Measurements from ENCODE around the gene SPECC1. TPM values are rescaled to one million over a fixed set of nuclear protein-coding genes. Genes with fewer than 3 reads are reported as not detected.

SPECC1 gene
- total RNA-seq, 1 donor from 2014 or later = 38.0 TPM

DNA sequence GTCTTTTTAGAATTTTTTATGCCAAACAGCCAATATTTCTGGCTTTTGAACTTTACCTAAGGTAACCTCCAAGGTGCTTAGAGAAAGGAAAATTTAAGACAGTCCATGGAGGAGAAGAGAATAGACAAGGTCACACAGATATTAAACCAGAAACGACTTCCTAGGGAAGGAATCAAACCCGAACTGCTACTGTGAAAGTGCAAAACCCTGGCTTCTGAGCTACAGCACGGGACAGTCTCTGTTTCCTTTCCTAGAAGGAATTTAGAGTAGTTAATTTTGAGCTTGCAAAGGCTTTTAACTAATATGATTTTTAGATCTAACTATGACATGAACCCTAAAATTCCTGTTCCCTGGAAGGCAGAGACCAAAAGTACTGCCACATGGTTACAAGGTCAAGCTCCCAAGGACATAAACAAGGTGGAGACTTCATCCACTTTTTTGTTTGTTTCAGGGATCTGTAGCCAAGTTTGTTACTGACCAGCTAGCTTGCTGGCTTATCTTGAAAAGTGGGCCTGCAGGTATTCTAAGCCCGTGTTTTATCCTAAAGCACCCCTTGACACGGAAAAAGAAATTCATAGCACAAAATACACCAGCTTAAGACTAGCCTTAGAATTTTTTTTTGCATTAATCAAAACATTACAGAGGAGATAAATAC, 188.2 kb downstream of the SPECC1 start:
- Mint-ChIP-seq H3K36me3 (peaks cover 7% of the 10 kb centered on the region), H3K27me3 (no peaks in the 10 kb centered on the region), H3K4me1 (ENCODE audit: unreplicated experiment) (no peaks in the 10 kb centered on the region), H3K9me3 (peaks cover 5% of the 10 kb centered on the region), H3K27ac (no peak overlapping the region), H3K4me3 (no peak overlapping the region)
- DNase-seq (ENCODE audit: extremely low spot score, unreplicated experiment) = no peak
- TF ChIP-seq, protein P1, sequence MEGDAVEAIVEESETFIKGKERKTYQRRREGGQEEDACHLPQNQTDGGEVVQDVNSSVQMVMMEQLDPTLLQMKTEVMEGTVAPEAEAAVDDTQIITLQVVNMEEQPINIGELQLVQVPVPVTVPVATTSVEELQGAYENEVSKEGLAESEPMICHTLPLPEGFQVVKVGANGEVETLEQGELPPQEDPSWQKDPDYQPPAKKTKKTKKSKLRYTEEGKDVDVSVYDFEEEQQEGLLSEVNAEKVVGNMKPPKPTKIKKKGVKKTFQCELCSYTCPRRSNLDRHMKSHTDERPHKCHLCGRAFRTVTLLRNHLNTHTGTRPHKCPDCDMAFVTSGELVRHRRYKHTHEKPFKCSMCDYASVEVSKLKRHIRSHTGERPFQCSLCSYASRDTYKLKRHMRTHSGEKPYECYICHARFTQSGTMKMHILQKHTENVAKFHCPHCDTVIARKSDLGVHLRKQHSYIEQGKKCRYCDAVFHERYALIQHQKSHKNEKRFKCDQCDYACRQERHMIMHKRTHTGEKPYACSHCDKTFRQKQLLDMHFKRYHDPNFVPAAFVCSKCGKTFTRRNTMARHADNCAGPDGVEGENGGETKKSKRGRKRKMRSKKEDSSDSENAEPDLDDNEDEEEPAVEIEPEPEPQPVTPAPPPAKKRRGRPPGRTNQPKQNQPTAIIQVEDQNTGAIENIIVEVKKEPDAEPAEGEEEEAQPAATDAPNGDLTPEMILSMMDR (conservative IDR thresholded peaks at IDR 0.05) = no peak

DNA sequence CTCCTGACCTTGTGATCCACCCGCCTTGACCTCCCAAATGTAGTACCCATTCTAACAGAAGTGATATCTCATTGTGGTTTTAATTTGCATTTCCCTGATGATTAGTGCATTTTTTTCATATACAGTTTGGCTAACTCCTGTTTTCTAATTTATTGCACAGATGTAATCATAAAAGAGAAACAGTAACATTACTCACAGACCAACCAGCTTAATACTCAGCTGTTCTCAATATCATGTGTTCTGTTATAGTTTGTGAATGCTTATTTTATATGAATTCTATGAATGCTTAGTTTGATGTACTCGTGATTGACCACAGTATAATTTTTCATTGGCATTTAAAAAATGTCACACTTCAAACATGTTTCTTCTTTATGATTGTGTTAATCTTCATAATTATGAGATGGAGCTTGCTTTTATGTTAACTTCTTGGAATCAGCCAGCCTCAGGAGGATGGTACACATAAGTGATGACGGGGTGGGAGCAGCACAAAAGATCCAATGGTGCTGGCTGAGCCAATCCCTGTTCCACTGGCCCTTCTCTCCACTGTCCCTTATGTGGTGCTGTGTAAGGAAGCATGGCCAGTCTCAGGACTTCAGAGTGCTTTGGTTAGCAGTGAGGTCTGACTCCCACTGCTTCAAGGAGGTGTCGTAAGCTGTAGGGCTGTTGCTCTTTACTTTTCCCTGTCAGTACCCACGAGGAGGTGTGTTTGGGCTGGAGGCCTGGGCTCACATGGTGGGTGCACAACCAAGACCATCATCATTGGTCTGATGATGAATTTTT, 191.0 kb downstream of the SPECC1 start:
- TF ChIP-seq, protein P1 (conservative IDR thresholded peaks at IDR 0.05) = no peak
- DNase-seq (ENCODE audit: extremely low spot score, unreplicated experiment) = no peak
- H3K4me3 Mint-ChIP-seq = no peak overlapping the region
- peaks cover 5% of the 10 kb centered on the region for H3K9me3 Mint-ChIP-seq
- H3K4me1 Mint-ChIP-seq (ENCODE audit: unreplicated experiment) = no peaks in the 10 kb centered on the region
- H3K27me3 Mint-ChIP-seq = no peaks in the 10 kb centered on the region
- peaks cover 15% of the 10 kb centered on the region for H3K36me3 Mint-ChIP-seq
- H3K27ac Mint-ChIP-seq = no peak overlapping the region

DNA sequence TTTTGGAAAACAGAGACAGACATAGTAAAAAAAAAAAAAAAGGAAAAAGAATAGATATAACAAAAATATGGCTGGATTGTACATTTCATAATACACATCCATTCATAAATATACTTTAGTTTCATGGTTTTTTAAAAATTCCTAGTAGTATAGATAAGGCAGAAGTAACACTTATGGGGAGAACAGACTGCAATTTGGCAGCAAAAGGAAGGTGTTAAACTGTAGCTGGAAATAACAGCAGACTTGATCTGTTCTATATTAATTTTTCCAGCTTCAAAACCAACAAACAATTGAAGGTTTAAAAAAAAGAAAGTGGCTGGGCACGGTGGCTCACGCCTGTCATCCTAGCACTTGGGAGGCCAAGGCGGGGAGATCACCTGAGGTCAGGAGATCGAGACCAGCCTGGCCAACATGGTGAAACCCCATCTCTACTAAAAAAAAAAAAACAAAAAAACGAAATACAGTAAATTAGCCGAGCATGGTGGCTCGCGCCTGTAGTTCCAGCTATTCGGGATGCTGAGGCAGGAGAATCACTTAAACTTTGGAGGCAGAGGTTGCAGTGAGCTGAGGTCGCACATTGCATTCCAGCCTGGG, 191.8 kb downstream of the SPECC1 start:
- DNase-seq (ENCODE audit: extremely low spot score, unreplicated experiment) = no peak
- no peak overlapping the region for H3K27ac Mint-ChIP-seq
- H3K4me1 Mint-ChIP-seq (ENCODE audit: unreplicated experiment) = no peaks in the 10 kb centered on the region
- TF ChIP-seq, protein P1 (conservative IDR thresholded peaks at IDR 0.05) = no peak
- H3K4me3 Mint-ChIP-seq = no peak overlapping the region
- no peaks in the 10 kb centered on the region for H3K27me3 Mint-ChIP-seq
- H3K9me3 Mint-ChIP-seq = peaks cover 5% of the 10 kb centered on the region
- peaks cover 15% of the 10 kb centered on the region for H3K36me3 Mint-ChIP-seq

DNA sequence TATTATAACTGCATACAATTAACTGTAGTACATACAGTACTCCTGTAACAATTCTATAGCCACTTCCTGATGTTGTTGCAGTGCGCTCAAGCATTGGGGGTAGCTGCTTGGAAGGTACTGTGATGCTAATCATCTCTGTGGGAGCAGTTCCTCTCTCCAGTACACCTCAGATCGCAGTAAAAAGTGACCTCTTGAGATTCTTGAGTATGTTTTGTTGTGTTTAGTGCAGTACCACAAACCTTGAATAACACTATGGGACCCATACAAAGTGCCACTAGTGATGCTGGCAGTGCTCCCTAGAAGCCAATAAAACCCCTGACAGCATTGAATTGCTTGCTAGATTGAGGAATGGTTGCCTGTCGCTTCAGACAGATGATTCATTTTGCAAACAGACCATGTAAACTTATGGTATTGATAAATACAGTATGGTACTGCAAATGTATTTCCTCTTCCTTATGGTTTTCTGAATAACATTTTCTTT, 193.0 kb downstream of the SPECC1 start:
- no peak overlapping the region for H3K4me3 Mint-ChIP-seq
- H3K4me1 Mint-ChIP-seq (ENCODE audit: unreplicated experiment) = no peaks in the 10 kb centered on the region
- DNase-seq (ENCODE audit: extremely low spot score, unreplicated experiment) = no peak
- TF ChIP-seq, protein P1 (conservative IDR thresholded peaks at IDR 0.05) = no peak
- peaks cover 5% of the 10 kb centered on the region for H3K9me3 Mint-ChIP-seq
- no peaks in the 10 kb centered on the region for H3K27me3 Mint-ChIP-seq
- peaks cover 15% of the 10 kb centered on the region for H3K36me3 Mint-ChIP-seq
- H3K27ac Mint-ChIP-seq = no peak overlapping the region

DNA sequence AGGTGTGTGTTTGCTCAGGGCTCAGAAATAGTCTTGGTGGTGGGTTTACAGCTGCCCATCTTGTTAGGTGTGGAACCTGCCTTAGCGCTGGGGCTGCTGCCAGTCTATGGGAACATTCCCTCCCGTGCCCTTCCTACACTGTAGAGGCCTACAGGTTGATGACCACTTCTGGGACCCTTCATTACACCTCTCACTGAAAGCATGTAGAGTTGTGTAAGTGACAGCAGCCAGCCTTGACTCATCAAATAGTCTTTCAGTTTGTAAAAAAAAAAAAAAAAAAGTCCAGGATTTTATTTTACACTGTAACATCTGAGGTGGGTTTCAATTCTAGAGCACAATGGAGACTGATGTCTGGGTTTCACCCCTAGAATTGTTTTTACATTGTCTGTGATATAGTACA, 193.9 kb downstream of the SPECC1 start:
- no peak overlapping the region for H3K4me3 Mint-ChIP-seq
- no peak for DNase-seq (ENCODE audit: extremely low spot score, unreplicated experiment)
- H3K27ac Mint-ChIP-seq = no peak overlapping the region
- peaks cover 3% of the 10 kb centered on the region for H3K9me3 Mint-ChIP-seq
- no peaks in the 10 kb centered on the region for H3K27me3 Mint-ChIP-seq
- TF ChIP-seq, protein P1 (conservative IDR thresholded peaks at IDR 0.05) = no peak
- peaks cover 13% of the 10 kb centered on the region for H3K36me3 Mint-ChIP-seq
- H3K4me1 Mint-ChIP-seq (ENCODE audit: unreplicated experiment) = no peaks in the 10 kb centered on the region
